A549 (cell line): Measurements from ENCODE around the gene MEI4. TPM values are rescaled to one million over a fixed set of nuclear protein-coding genes. Genes with fewer than 3 reads are reported as not detected.

Source experiments
- ATAC-seq, 2 experiments: fragments of 200-7000 bp in 1 of 2; fragments of >200 bp in 1 of 2; cut with Nextera tagmentation in 1 of 2; cut with Tn5 transposase in 1 of 2; 3 replicates each; pipeline versions ENCODE4 v1.8.0 to v1.9.1; 2018 to 2020; ENCODE audit warnings: mild to moderate bottlenecking in 1 of 2, moderate library complexity in 1 of 2
- CTCF ChIA-PET: fragments of 300-600 bp; sonication (Branson Sonifier 250); formaldehyde crosslinking; extraction: SDS; loops from one replicate; lab custom pipeline; 2021; ENCODE audit warnings: antibody characterized with exemption, inconsistent platforms; lab: Yijun Ruan, JAX
- POLR2A ChIA-PET: fragments of 350-600 bp; formaldehyde crosslinking; extraction: SDS; loops from one replicate; lab custom pipeline; 2021; ENCODE audit warnings: antibody characterized with exemption, inconsistent platforms; lab: Yijun Ruan, JAX
- DNase-seq, 2 experiments: peaks; one replicate each; pipeline versions ENCODE4 v3.0.0 to v3.0.0-alpha.2; 2011 to 2016; ENCODE audit warnings: low read depth in 1 of 2, low spot score in 1 of 2
- FAIRE-seq: peaks from 2 replicates; lab custom pipeline; 2011; peaks lifted over from hg19 to GRCh38; lab: Jason Lieb, UNC
- H3K27ac ChIP-seq, 2 experiments: fragments of >200 bp; sonication (Bioruptor Twin); formaldehyde crosslinking; 3 replicates each; pipeline ENCODE4 v1.5.1; 2016 to 2017
- H3K4me1 ChIP-seq: fragments of >200 bp; sonication (Bioruptor Twin); formaldehyde crosslinking; 3 replicates; pipeline ENCODE4 v1.6.1; 2016
- H3K4me2 ChIP-seq: fragments of >200 bp; sonication (Bioruptor Twin); formaldehyde crosslinking; 3 replicates; pipeline ENCODE4 v1.6.1; 2016
- H3K4me3 ChIP-seq: fragments of >200 bp; sonication (Bioruptor Twin); formaldehyde crosslinking; 3 replicates; pipeline ENCODE4 v1.5.1; 2016
- H3K9me3 ChIP-seq: fragments of >200 bp; sonication (Bioruptor Twin); formaldehyde crosslinking; 3 replicates; pipeline ENCODE4 v1.6.1; 2016
- ATOH8 ChIP-seq: fragments of 250-450 bp; sonication (Bioruptor Pico); IDR thresholded peaks from 2 replicates; pipeline ENCODE4 v1.5.0; 2020; ENCODE audit warnings: low read depth, mild to moderate bottlenecking, moderate library complexity
- BHLHE40 ChIP-seq: IDR thresholded peaks from 2 replicates; pipeline ENCODE4 v1.6.1; 2012; ENCODE audit warnings: low read depth, low read length, inconsistent platforms
- CEBPB ChIP-seq, 2 experiments: fragments of >200 bp in 1 of 2; sonication (Bioruptor Twin) in 1 of 2; formaldehyde crosslinking in 1 of 2; IDR thresholded peaks; 2 replicates each; pipeline ENCODE4 v1.6.1; 2012 to 2016
- CHD2 ChIP-seq: fragments of 150-350 bp; IDR thresholded peaks from 2 replicates; pipeline ENCODE4 v1.6.1; 2014; ENCODE audit warnings: low read length; ENCODE audit not compliant: partially characterized antibody
- CHD4 ChIP-seq: fragments of 200-600 bp; sonication (generic); IDR thresholded peaks from 2 replicates; pipeline ENCODE4 v1.6.1; 2016; ENCODE audit warnings: antibody characterized with exemption, mild to moderate bottlenecking, borderline replicate concordance
- CTCF ChIP-seq: fragments of >200 bp; sonication (Bioruptor Twin); formaldehyde crosslinking; IDR thresholded peaks from 3 replicates; pipeline ENCODE4 v1.5.1; 2016
- EHF ChIP-seq: fragments of 250-450 bp; sonication (Bioruptor Pico); IDR thresholded peaks from 2 replicates; pipeline ENCODE4 v1.5.0; 2020; ENCODE audit warnings: mild to moderate bottlenecking
- EHMT2 ChIP-seq: fragments of 200-600 bp; sonication (generic); IDR thresholded peaks from 2 replicates; pipeline ENCODE4 v1.6.1; 2016; ENCODE audit warnings: antibody characterized with exemption, low read depth, mild to moderate bottlenecking, moderate library complexity
- ELK1 ChIP-seq: fragments of 150-350 bp; IDR thresholded peaks from 2 replicates; pipeline ENCODE4 v1.6.1; 2014; ENCODE audit warnings: low read depth, mild to moderate bottlenecking, low read length
- EP300 ChIP-seq, 2 experiments: fragments of >200 bp; sonication (Bioruptor Twin); formaldehyde crosslinking; IDR thresholded peaks; 2 replicates in 1 of 2; 3 replicates in 1 of 2; pipeline ENCODE4 v1.6.1; 2016 to 2017
- FOXS1 ChIP-seq: fragments of 250-450 bp; sonication (Bioruptor Pico); IDR thresholded peaks from 2 replicates; pipeline ENCODE4 v1.5.0; 2020; ENCODE audit warnings: mild to moderate bottlenecking, moderate library complexity
- GATA3 ChIP-seq: IDR thresholded peaks from 2 replicates; pipeline ENCODE4 v1.6.1; 2012; ENCODE audit warnings: borderline replicate concordance
- HDAC2 ChIP-seq: fragments of 200-600 bp; sonication (generic); IDR thresholded peaks from 2 replicates; pipeline ENCODE4 v1.6.1; 2016
- HES2 ChIP-seq: fragments of >200 bp; sonication (Bioruptor Twin); formaldehyde crosslinking; IDR thresholded peaks from 2 replicates; pipeline ENCODE4 v1.6.1; 2016
- HOXA7 ChIP-seq: fragments of 250-450 bp; sonication (Bioruptor Pico); IDR thresholded peaks from 2 replicates; pipeline ENCODE4 v1.5.0; 2020; ENCODE audit warnings: mild to moderate bottlenecking, moderate library complexity
- HOXB5 ChIP-seq: fragments of 250-450 bp; sonication (Bioruptor Pico); IDR thresholded peaks from 2 replicates; pipeline ENCODE4 v1.5.0; 2020; ENCODE audit warnings: mild to moderate bottlenecking, moderate library complexity
- JUN ChIP-seq, 2 experiments: fragments of >200 bp; sonication (Bioruptor Twin); formaldehyde crosslinking; IDR thresholded peaks; 2 replicates in 1 of 2; 3 replicates in 1 of 2; pipeline ENCODE4 v1.6.1; 2016 to 2017
- KDM1A ChIP-seq: fragments of 200-600 bp; sonication (generic); IDR thresholded peaks from 2 replicates; pipeline ENCODE4 v1.6.1; 2016; ENCODE audit warnings: low read depth, mild to moderate bottlenecking
- KDM5A ChIP-seq: fragments of 200-600 bp; sonication (generic); IDR thresholded peaks from 2 replicates; pipeline ENCODE4 v1.6.1; 2016; ENCODE audit warnings: antibody characterized with exemption, mild to moderate bottlenecking
- NR3C1 ChIP-seq: fragments of >200 bp; sonication (Bioruptor Twin); formaldehyde crosslinking; IDR thresholded peaks from 3 replicates; pipeline ENCODE4 v1.6.1; 2017
- RAD21 ChIP-seq, 2 experiments: fragments of >200 bp in 1 of 2; sonication (Bioruptor Twin) in 1 of 2; formaldehyde crosslinking in 1 of 2; IDR thresholded peaks in 1 of 2; conservative IDR thresholded peaks in 1 of 2; 2 replicates in 1 of 2; 3 replicates in 1 of 2; pipeline ENCODE4 v1.6.1; 2012 to 2018; ENCODE audit warnings: inconsistent platforms in 1 of 2
- RARB ChIP-seq: fragments of 250-450 bp; sonication (Bioruptor Pico); IDR thresholded peaks from 2 replicates; pipeline ENCODE4 v1.8.0; 2021; ENCODE audit warnings: mild to moderate bottlenecking, moderate library complexity
- RCOR1 ChIP-seq: fragments of 150-350 bp; IDR thresholded peaks from 2 replicates; pipeline ENCODE4 v1.6.1; 2014; ENCODE audit warnings: antibody characterized with exemption, low read length, low read depth
- SMC3 ChIP-seq: fragments of >200 bp; sonication (Bioruptor Twin); formaldehyde crosslinking; IDR thresholded peaks from 3 replicates; pipeline ENCODE4 v1.6.1; 2018; ENCODE audit warnings: inconsistent platforms
- SREBF2 ChIP-seq: fragments of 450-650 bp; IDR thresholded peaks from 2 replicates; pipeline ENCODE4 v1.6.1; 2014; ENCODE audit warnings: mild to moderate bottlenecking, moderate library complexity
- USF2 ChIP-seq: fragments of 450-650 bp; IDR thresholded peaks from 2 replicates; pipeline ENCODE4 v1.6.1; 2014; ENCODE audit warnings: antibody characterized with exemption
- ZC3H11A ChIP-seq: fragments of 450-650 bp; IDR thresholded peaks from 2 replicates; pipeline ENCODE4 v1.6.1; 2014; ENCODE audit warnings: antibody characterized with exemption, mild to moderate bottlenecking
- ZFP36 ChIP-seq: fragments of 450-650 bp; IDR thresholded peaks from 2 replicates; pipeline ENCODE4 v1.6.1; 2014; ENCODE audit warnings: borderline replicate concordance; ENCODE audit not compliant: partially characterized antibody
- ZSCAN20 ChIP-seq: fragments of 250-450 bp; sonication (Bioruptor Pico); IDR thresholded peaks from 2 replicates; pipeline ENCODE4 v1.8.0; 2022; ENCODE audit warnings: mild to moderate bottlenecking, moderate library complexity
- whole genome bisulfite sequencing: methylation state at CpG from one replicate; pipeline ENCODE4 v1.1.6; 2017; ENCODE audit errors: missing lambda C conversion rate; 5-methylcytosine and 5-hydroxymethylcytosine counted together
- polyA plus RNA-seq, 4 experiments: library from polyadenylated mRNA; depleted of rRNA in 3 of 4; stranded (reverse); fragments of >200 nt; fragmentation: RNase III in 1 of 4; extraction: RNeasy Plus Mini Kit Qiagen cat#74134 plus additional on column Dnase treatment in 1 of 4; gene quantifications; 2 replicates in 3 of 4; 3 replicates in 1 of 4; pipeline ENCODE4 v1.2.3, GENCODE V29; 2011 to 2017

The MEI4 gene
- polyA plus RNA-seq, 2 of the 4 experiments (the other 2 are of a cell fraction) = not detected

GRCh38 chr6:77638129-77638830 is 14.6 kb upstream of the MEI4 start:
- 68% methylated on average over 16 of the region's 16 CpGs for WGBS

GRCh38 chr6:77644102-77644705 is 8.6 kb upstream of the MEI4 start:
- WGBS = 19% methylated on average over 2 of the region's 2 CpGs
- no peak overlapping the region for H3K4me3 ChIP-seq
- no peak for DNase-seq
- no peaks in the 10 kb centered on the region for H3K4me1 ChIP-seq
- POLR2A ChIA-PET = no interaction called here
- H3K9me3 ChIP-seq = no peaks in the 10 kb centered on the region
- no peak for FAIRE-seq
- CTCF ChIA-PET = no interaction called here
- TF ChIP-seq NR3C1 = no peak
- TF ChIP-seq GATA3 = no peak
- TF ChIP-seq EP300 (IDR thresholded peaks at IDR 0.05) = no peak
- TF ChIP-seq CHD2 = no peak
- TF ChIP-seq ZFP36 = no peak
- no peak for TF ChIP-seq HOXB5 (CRISPR knock-in tag)
- TF ChIP-seq RAD21 (conservative IDR thresholded peaks at IDR 0.05 in 1 of 2, IDR thresholded peaks at IDR 0.05 in 1 of 2) = no peak
- no peak for TF ChIP-seq ZC3H11A
- TF ChIP-seq KDM1A = no peak
- TF ChIP-seq HES2 = no peak
- no peak for TF ChIP-seq EHF (CRISPR knock-in tag)
- TF ChIP-seq HDAC2 = no peak
- no peak for TF ChIP-seq KDM5A
- TF ChIP-seq ATOH8 (CRISPR knock-in tag) = no peak
- no peak overlapping the region for H3K27ac ChIP-seq
- no peak for ATAC-seq
- H3K4me2 ChIP-seq = no peak overlapping the region

More at GRCh38 chr6:77638129-77638830, 14.6 kb upstream of the MEI4 start:
- no peaks in the 10 kb centered on the region for H3K9me3 ChIP-seq
- DNase-seq = no peak
- no peak overlapping the region for H3K4me2 ChIP-seq
- H3K27ac ChIP-seq = no peak overlapping the region
- no peaks in the 10 kb centered on the region for H3K4me1 ChIP-seq
- ChIA-PET POLR2A (no interaction called here), CTCF (no interaction called here)
- no peak for ATAC-seq
- TF ChIP-seq JUN (IDR thresholded peaks at IDR 0.05) (no peak), SMC3 (no peak), SREBF2 (no peak), NR3C1 (no peak), HOXB5 (CRISPR knock-in tag) (no peak), EHMT2 (no peak), CTCF (no peak), ZSCAN20 (CRISPR knock-in tag) (no peak)
- FAIRE-seq = no peak
- no peak overlapping the region for H3K4me3 ChIP-seq

- POLR2A ChIA-PET = no interaction called here
- CTCF ChIA-PET = interaction anchor here (0.6 kb wide), 1 partner anchor 168 kb away, joined by 3 read pairs; no protein-coding TSS in a partner anchor
- DNase-seq (no peak), ATAC-seq (no peak), FAIRE-seq (no peak)
- WGBS = 91% methylated on average over 14 of the region's 37 CpGs
- no peak overlapping the region for H3K4me2 ChIP-seq
- H3K9me3 ChIP-seq = no peaks in the 10 kb centered on the region
- no peak for TF ChIP-seq RARB
- no peak for TF ChIP-seq FOXS1
- TF ChIP-seq USF2 = no peak
- TF ChIP-seq RCOR1 = no peak
- no peak for TF ChIP-seq BHLHE40
- TF ChIP-seq HOXA7 (CRISPR knock-in tag) = no peak
- no peak for TF ChIP-seq CHD4
- no peak for TF ChIP-seq CHD2
- TF ChIP-seq ELK1 = no peak
- no peak for TF ChIP-seq CEBPB (IDR thresholded peaks at IDR 0.05)
- no peak for TF ChIP-seq HOXB5 (CRISPR knock-in tag)
- TF ChIP-seq, all 56 proteins: peak for 0
- Histone ChIP-seq H3K4me3 (no peak overlapping the region), H3K27ac (no peak overlapping the region), H3K4me1 (no peaks in the 10 kb centered on the region)
Observed at GRCh38 chr6:77650098-77650663, 2.7 kb upstream of the MEI4 start.
